DOHH2 (cell line): ENCODE data around the gene OR13J1.

ENCODE experiments used
- H3F3A ChIP-seq: fragments of 200-600 bp; sonication (generic), shearing (Covaris generic); 2 replicates; pipeline ENCODE4 v1.6.0; 2016; ENCODE audit warnings: antibody characterized with exemption, mild to moderate bottlenecking; ENCODE audit not compliant: control insufficient read depth, insufficient read depth
- H3K27ac ChIP-seq: fragments of 200-600 bp; sonication (generic); 2 replicates; pipeline ENCODE4 v1.5.1; 2014; ENCODE audit warnings: low read depth, mild to moderate bottlenecking, low read length, moderate library complexity
- H3K27me3 ChIP-seq: fragments of 200-600 bp; sonication (generic); 2 replicates; pipeline ENCODE4 v1.6.1; 2014; ENCODE audit warnings: mild to moderate bottlenecking, low read length, mixed read lengths; ENCODE audit not compliant: control insufficient read depth
- H3K36me3 ChIP-seq: fragments of 200-600 bp; sonication (generic); 2 replicates; pipeline ENCODE4 v1.6.1; 2014; ENCODE audit warnings: mild to moderate bottlenecking, low read length, moderate library complexity, mixed read lengths; ENCODE audit not compliant: control insufficient read depth
- H3K4me1 ChIP-seq: fragments of 200-600 bp; sonication (generic); 2 replicates; pipeline ENCODE4 v1.6.1; 2014; ENCODE audit warnings: mild to moderate bottlenecking, low read length, mixed read lengths; ENCODE audit not compliant: control insufficient read depth
- H3K4me2 ChIP-seq: fragments of 200-600 bp; sonication (generic); 2 replicates; pipeline ENCODE4 v1.6.0; 2014; ENCODE audit warnings: mild to moderate bottlenecking, low read length, moderate library complexity
- H3K4me3 ChIP-seq: fragments of 200-600 bp; sonication (generic); 2 replicates; pipeline ENCODE4 v1.5.1; 2014; ENCODE audit warnings: mild to moderate bottlenecking, low read length, mixed read lengths
- H3K79me2 ChIP-seq: fragments of 200-600 bp; sonication (generic); 2 replicates; pipeline ENCODE4 v1.6.1; 2014; ENCODE audit warnings: mild to moderate bottlenecking, low read length, mixed read lengths; ENCODE audit not compliant: control insufficient read depth
- H3K9me2 ChIP-seq: fragments of 200-600 bp; sonication (generic); replicated peaks from 2 replicates; pipeline ENCODE4 v1.6.1; 2014; ENCODE audit warnings: mild to moderate bottlenecking, low read length, mixed read lengths; ENCODE audit not compliant: control insufficient read depth
- H3K9me3 ChIP-seq: fragments of 200-600 bp; sonication (generic); 2 replicates; pipeline ENCODE4 v1.6.1; 2014; ENCODE audit warnings: antibody characterized with exemption, low read length, mixed read lengths; ENCODE audit not compliant: control insufficient read depth, insufficient read depth
- H4K20me1 ChIP-seq: fragments of 200-600 bp; sonication (generic); 2 replicates; pipeline ENCODE4 v1.6.0; 2014; ENCODE audit warnings: low read depth, mild to moderate bottlenecking, antibody characterized with exemption, low read length, moderate library complexity; ENCODE audit not compliant: control insufficient read depth, insufficient read depth
- CTCF ChIP-seq: fragments of 200-600 bp; sonication (generic); IDR thresholded peaks from one replicate; pipeline ENCODE4 v1.5.1; 2014; ENCODE audit warnings: antibody characterized with exemption, mild to moderate bottlenecking, low read depth, low read length; ENCODE audit not compliant: poor library complexity, severe bottlenecking
- EZH2phosphoT487 ChIP-seq: fragments of 200-600 bp; sonication (generic); IDR thresholded peaks from 2 replicates; pipeline ENCODE4 v1.6.1; 2017; ENCODE audit warnings: borderline replicate concordance, mild to moderate bottlenecking, antibody characterized with exemption, low read length, moderate library complexity, mixed read lengths

Gene OR13J1

GRCh38 chr9:35861161-35861897, 8.9 kb downstream of the OR13J1 start:
- TF ChIP-seq EZH2phosphoT487, result no peak
- no peak for TF ChIP-seq CTCF
- Histone ChIP-seq H3K9me3 (no peaks in the 10 kb centered on the region), H3K4me2 (no peak overlapping the region), H3K4me3 (no peak overlapping the region), H3K9me2 (no peaks in the 10 kb centered on the region), H3K27me3 (peaks cover 12% of the 10 kb centered on the region), H3K36me3 (no peaks in the 10 kb centered on the region), H3K4me1 (no peaks in the 10 kb centered on the region), H3F3A (no peaks in the 10 kb centered on the region), H3K79me2 (no peaks in the 10 kb centered on the region), H3K27ac (no peak overlapping the region), H4K20me1 (no peaks in the 10 kb centered on the region)

GRCh38 chr9:35859990-35860339, 10.2 kb downstream of the OR13J1 start:
- H3K27ac ChIP-seq, result no peak overlapping the region
- H3K9me2 ChIP-seq, result no peaks in the 10 kb centered on the region
- TF ChIP-seq CTCF, result no peak
- no peak for TF ChIP-seq EZH2phosphoT487
- no peak overlapping the region for H3K4me2 ChIP-seq
- no peaks in the 10 kb centered on the region for H4K20me1 ChIP-seq
- H3K36me3 ChIP-seq, result no peaks in the 10 kb centered on the region
- H3K79me2 ChIP-seq, result no peaks in the 10 kb centered on the region
- no peak overlapping the region for H3K4me3 ChIP-seq
- no peaks in the 10 kb centered on the region for H3K4me1 ChIP-seq
- H3K9me3 ChIP-seq, result no peaks in the 10 kb centered on the region
- peaks cover 12% of the 10 kb centered on the region for H3K27me3 ChIP-seq
- no peaks in the 10 kb centered on the region for H3F3A ChIP-seq

GRCh38 chr9:35859310-35859989, 10.8 kb downstream of the OR13J1 start:
- no peak for TF ChIP-seq EZH2phosphoT487
- no peaks in the 10 kb centered on the region for H3F3A ChIP-seq
- no peaks in the 10 kb centered on the region for H3K79me2 ChIP-seq

GRCh38 chr9:35858458-35858857, 11.7 kb downstream of the OR13J1 start:
- no peaks in the 10 kb centered on the region for H3K9me3 ChIP-seq
- H3F3A ChIP-seq, result no peaks in the 10 kb centered on the region
- no peaks in the 10 kb centered on the region for H3K4me1 ChIP-seq
- peaks cover 18% of the 10 kb centered on the region for H3K27me3 ChIP-seq
- H3K36me3 ChIP-seq, result no peaks in the 10 kb centered on the region
- H3K4me3 ChIP-seq, result no peak overlapping the region
- no peaks in the 10 kb centered on the region for H4K20me1 ChIP-seq
- no peaks in the 10 kb centered on the region for H3K79me2 ChIP-seq
- no peak overlapping the region for H3K4me2 ChIP-seq
- no peaks in the 10 kb centered on the region for H3K9me2 ChIP-seq
- H3K27ac ChIP-seq, result no peak overlapping the region
- TF ChIP-seq EZH2phosphoT487 (no peak), CTCF (no peak)

More at GRCh38 chr9:35859310-35859989, 10.8 kb downstream of the OR13J1 start:
- Histone ChIP-seq H3K9me2 (no peaks in the 10 kb centered on the region), H3K36me3 (no peaks in the 10 kb centered on the region), H4K20me1 (no peaks in the 10 kb centered on the region), H3K4me2 (no peak overlapping the region), H3K27ac (no peak overlapping the region), H3K9me3 (no peaks in the 10 kb centered on the region), H3K4me3 (no peak overlapping the region), H3K4me1 (no peaks in the 10 kb centered on the region), H3K27me3 (peaks cover 15% of the 10 kb centered on the region)
